Keratinocyte (primary cell): ENCODE measurements around the gene HSPA12B. TPM values are rescaled to one million over a fixed set of nuclear protein-coding genes. Genes with fewer than 3 reads are reported as not detected.

Experiments
- DNase-seq: peaks from one replicate; pipeline ENCODE4 v3.0.0-alpha.2; 2011; ENCODE audit warnings: low read depth, missing footprints, low spot score
- FAIRE-seq: peaks from 2 replicates; lab custom pipeline; 2011; peaks lifted over from hg19 to GRCh38; lab: Jason Lieb, UNC
- H2AFZ ChIP-seq: 2 replicates; pipeline ENCODE4 v1.6.0; 2012; ENCODE audit warnings: low read length, control low read depth, inconsistent platforms; ENCODE audit not compliant: control insufficient read depth
- H3K27ac ChIP-seq: 2 replicates; pipeline ENCODE4 v1.5.1; 2011; ENCODE audit warnings: low read length; ENCODE audit not compliant: control insufficient read depth, insufficient read depth
- H3K27me3 ChIP-seq: 3 replicates; pipeline ENCODE4 v1.6.0; 2011; ENCODE audit warnings: low read length; ENCODE audit not compliant: control insufficient read depth, insufficient read depth; ENCODE audit errors: extremely low read depth
- H3K36me3 ChIP-seq, 2 experiments: 2 replicates in 1 of 2; 3 replicates in 1 of 2; pipeline ENCODE4 v1.5.1; 2011; ENCODE audit warnings: low read length in 2 of 2, mild to moderate bottlenecking in 1 of 2; ENCODE audit not compliant: control insufficient read depth in 2 of 2, insufficient read depth in 2 of 2; ENCODE audit errors: extremely low read depth in 1 of 2
- H3K4me1 ChIP-seq: 3 replicates; pipeline ENCODE4 v1.5.1; 2011; ENCODE audit warnings: low read length; ENCODE audit not compliant: control insufficient read depth, insufficient read depth; ENCODE audit errors: extremely low read depth
- H3K4me2 ChIP-seq: 3 replicates; pipeline ENCODE4 v1.6.0; 2011; ENCODE audit warnings: low read depth, low read length; ENCODE audit not compliant: control insufficient read depth, insufficient read depth; ENCODE audit errors: extremely low read depth
- H3K4me3 ChIP-seq, 3 experiments: fragments of 200-600 bp in 1 of 3; sonication (generic) in 1 of 3; 2 replicates in 2 of 3; 3 replicates in 1 of 3; pipeline ENCODE4 v1.5.1; 2011 to 2016; ENCODE audit warnings: low read length in 3 of 3, mild to moderate bottlenecking in 3 of 3, control low read depth in 2 of 3, inconsistent platforms in 1 of 3, low read depth in 1 of 3, mixed read lengths in 1 of 3, mixed run types in 1 of 3, moderate library complexity in 1 of 3; ENCODE audit not compliant: control insufficient read depth in 2 of 3, insufficient read depth in 2 of 3; ENCODE audit errors: extremely low read depth in 1 of 3
- H3K79me2 ChIP-seq: 2 replicates; pipeline ENCODE4 v1.6.0; 2012; ENCODE audit warnings: low read length; ENCODE audit not compliant: control insufficient read depth, insufficient read depth
- H3K9ac ChIP-seq: 3 replicates; pipeline ENCODE4 v1.6.0; 2011; ENCODE audit warnings: low read length; ENCODE audit not compliant: control insufficient read depth, insufficient read depth; ENCODE audit errors: extremely low read depth
- H3K9me1 ChIP-seq: 3 replicates; pipeline ENCODE4 v1.6.0; 2011; ENCODE audit warnings: low read length; ENCODE audit not compliant: control insufficient read depth, insufficient read depth; ENCODE audit errors: extremely low read depth
- H3K9me3 ChIP-seq: 2 replicates; pipeline ENCODE4 v1.5.1; 2012; ENCODE audit warnings: low read depth, low read length; ENCODE audit not compliant: control insufficient read depth
- H4K20me1 ChIP-seq: 3 replicates; pipeline ENCODE4 v1.6.0; 2011; ENCODE audit warnings: low read length; ENCODE audit not compliant: control insufficient read depth, insufficient read depth; ENCODE audit errors: extremely low read depth
- EZH2 ChIP-seq: IDR thresholded peaks from one replicate; pipeline ENCODE4 v1.6.1; 2012; ENCODE audit warnings: inconsistent platforms, mild to moderate bottlenecking, low read length, moderate library complexity
- dilution Hi-C: fragments of 300-500 bp; cut with MboI; formaldehyde crosslinking; loops from one replicate; pipeline ENCODE4 v1.7.0; 2020; ENCODE audit warnings: low sequenced_read_pairs; ENCODE audit not compliant: extremely low pct_ligation_motif_present
- polyA minus RNA-seq, 3 experiments: library from RNA; depleted of rRNA, polyadenylated mRNA; stranded (reverse); fragments of >200 nt; gene quantifications; 1 replicate in 1 of 3; 2 replicates in 1 of 3; 3 replicates in 1 of 3; pipeline ENCODE4 v1.2.3, GENCODE V29; 2011
- polyA plus RNA-seq, 5 experiments: library from polyadenylated mRNA; depleted of rRNA in 3 of 5; stranded (reverse) in 3 of 5; stranded (forward) in 1 of 5; unstranded in 1 of 5; fragments of >200 nt; gene quantifications; 1 replicate in 1 of 5; 2 replicates in 3 of 5; 3 replicates in 1 of 5; pipeline versions ENCODE4 v1.2.1 to v1.2.3, GENCODE V29; 2011 to 2012; ENCODE audit warnings: missing spikeins in 2 of 5, low read depth in 1 of 5, low replicate concordance in 1 of 5
- TF ChIP-seq, protein P1 (sequence below), 3 experiments: IDR thresholded peaks in 1 of 3; conservative IDR thresholded peaks in 1 of 3; optimal IDR thresholded peaks in 1 of 3; 2 replicates in 2 of 3; 3 replicates in 1 of 3; pipeline versions ENCODE3 to v1.5.1; 2011; ENCODE audit warnings: low read length in 3 of 3, mild to moderate bottlenecking in 3 of 3, moderate library complexity in 2 of 3, control low read depth in 1 of 3, inconsistent platforms in 1 of 3; ENCODE audit not compliant: insufficient read depth in 2 of 3; ENCODE audit errors: extremely low read depth in 1 of 3

The HSPA12B gene, protein sequence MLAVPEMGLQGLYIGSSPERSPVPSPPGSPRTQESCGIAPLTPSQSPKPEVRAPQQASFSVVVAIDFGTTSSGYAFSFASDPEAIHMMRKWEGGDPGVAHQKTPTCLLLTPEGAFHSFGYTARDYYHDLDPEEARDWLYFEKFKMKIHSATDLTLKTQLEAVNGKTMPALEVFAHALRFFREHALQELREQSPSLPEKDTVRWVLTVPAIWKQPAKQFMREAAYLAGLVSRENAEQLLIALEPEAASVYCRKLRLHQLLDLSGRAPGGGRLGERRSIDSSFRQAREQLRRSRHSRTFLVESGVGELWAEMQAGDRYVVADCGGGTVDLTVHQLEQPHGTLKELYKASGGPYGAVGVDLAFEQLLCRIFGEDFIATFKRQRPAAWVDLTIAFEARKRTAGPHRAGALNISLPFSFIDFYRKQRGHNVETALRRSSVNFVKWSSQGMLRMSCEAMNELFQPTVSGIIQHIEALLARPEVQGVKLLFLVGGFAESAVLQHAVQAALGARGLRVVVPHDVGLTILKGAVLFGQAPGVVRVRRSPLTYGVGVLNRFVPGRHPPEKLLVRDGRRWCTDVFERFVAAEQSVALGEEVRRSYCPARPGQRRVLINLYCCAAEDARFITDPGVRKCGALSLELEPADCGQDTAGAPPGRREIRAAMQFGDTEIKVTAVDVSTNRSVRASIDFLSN
- not detected in 3 replicates for polyA plus RNA-seq
- not detected for polyA plus RNA-seq (2011; ENCODE audit: low read depth)
- polyA plus RNA-seq (2011; cell fraction: cytosol; rRNA removed) = not detected in 2 replicates
- not detected in 2 replicates for polyA plus RNA-seq (2011; cell fraction: nucleus; rRNA removed)
- 0.13 TPM in 1 of 2 replicates, not detected in the other for polyA plus RNA-seq (2012; ENCODE audit: low replicate concordance)
- not detected in 3 replicates for polyA minus RNA-seq
- polyA minus RNA-seq (2011; cell fraction: cytosol; rRNA and poly(A)+ RNA removed) = not detected
- polyA minus RNA-seq (2011; cell fraction: nucleus; rRNA and poly(A)+ RNA removed) = not detected in 2 replicates

DNA sequence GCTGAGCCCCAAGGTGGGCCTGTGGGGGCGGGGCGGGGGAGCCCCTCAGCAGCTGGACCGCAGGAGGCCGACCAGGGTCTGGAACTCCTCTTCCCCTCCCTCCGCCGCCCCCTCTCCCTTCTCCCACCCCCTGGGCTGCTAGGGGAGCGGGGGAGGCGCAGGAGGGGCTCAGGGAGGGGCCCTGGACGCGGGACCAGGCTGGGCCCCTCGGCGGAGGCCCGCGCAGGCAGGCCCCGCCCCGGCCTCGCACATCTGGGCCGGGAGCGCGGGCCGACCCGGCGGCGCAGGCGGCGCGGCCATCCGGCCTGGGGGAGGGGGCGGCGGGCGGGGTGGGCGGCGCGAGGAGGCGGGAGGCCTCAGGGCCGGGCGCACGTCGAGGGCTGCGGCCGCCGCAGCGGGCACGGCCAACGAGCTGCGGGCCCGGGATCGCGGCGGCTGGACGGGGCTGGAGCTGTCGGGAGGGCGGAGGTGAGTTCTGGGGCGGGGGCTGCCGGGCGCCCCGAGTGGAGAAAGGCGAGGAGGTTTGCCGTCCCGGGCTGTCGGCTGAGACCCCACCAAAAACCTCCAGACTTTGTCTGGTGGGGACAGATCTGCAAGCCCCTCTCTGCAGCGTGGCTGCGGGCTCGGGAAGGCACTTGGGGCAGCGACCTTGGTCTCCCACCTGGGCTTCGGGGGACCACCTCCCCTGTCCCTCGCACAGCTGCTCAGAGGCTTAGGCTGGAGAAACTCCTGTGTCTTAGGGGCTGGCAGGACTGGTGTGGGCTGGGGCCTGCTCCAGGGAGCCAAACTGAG is at the start of gene HSPA12B:
Gene HSPA12B (plus strand): TSS at position 359 of the 792 bp plus-strand sequence. CDS start 5,990 bp downstream, outside the sequence.
- no peaks in the 10 kb centered on the region for H3K9me3 ChIP-seq
- H4K20me1 ChIP-seq = no peaks in the 10 kb centered on the region
- H3K27ac ChIP-seq = no peak within 1 kb of the TSS
- H3K27me3 ChIP-seq = peaks cover 14% of the 10 kb centered on the region
- no peaks in the 10 kb centered on the region for H3K9me1 ChIP-seq
- no peak within 1 kb of the TSS for H3K4me2 ChIP-seq
- FAIRE-seq = no peak
- peak; percentile 63 for TF ChIP-seq EZH2
- TF ChIP-seq, protein P1, sequence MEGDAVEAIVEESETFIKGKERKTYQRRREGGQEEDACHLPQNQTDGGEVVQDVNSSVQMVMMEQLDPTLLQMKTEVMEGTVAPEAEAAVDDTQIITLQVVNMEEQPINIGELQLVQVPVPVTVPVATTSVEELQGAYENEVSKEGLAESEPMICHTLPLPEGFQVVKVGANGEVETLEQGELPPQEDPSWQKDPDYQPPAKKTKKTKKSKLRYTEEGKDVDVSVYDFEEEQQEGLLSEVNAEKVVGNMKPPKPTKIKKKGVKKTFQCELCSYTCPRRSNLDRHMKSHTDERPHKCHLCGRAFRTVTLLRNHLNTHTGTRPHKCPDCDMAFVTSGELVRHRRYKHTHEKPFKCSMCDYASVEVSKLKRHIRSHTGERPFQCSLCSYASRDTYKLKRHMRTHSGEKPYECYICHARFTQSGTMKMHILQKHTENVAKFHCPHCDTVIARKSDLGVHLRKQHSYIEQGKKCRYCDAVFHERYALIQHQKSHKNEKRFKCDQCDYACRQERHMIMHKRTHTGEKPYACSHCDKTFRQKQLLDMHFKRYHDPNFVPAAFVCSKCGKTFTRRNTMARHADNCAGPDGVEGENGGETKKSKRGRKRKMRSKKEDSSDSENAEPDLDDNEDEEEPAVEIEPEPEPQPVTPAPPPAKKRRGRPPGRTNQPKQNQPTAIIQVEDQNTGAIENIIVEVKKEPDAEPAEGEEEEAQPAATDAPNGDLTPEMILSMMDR (optimal IDR thresholded peaks at IDR 0.05 in 1 of 3, IDR thresholded peaks at IDR 0.05 in 1 of 3, conservative IDR thresholded peaks at IDR 0.05 in 1 of 3; ENCODE audit: extremely low read depth in 1 of 3, insufficient read depth in 2 of 3, low read length in 3 of 3) = no peak
- H3K79me2 ChIP-seq = no peaks in the 10 kb centered on the region
- peaks cover 16% of the 10 kb centered on the region for H3K4me1 ChIP-seq
- DNase-seq = no peak
- no peak within 1 kb of the TSS for H3K4me3 ChIP-seq
- H3K36me3 ChIP-seq = no peaks in the 10 kb centered on the region
- no peak within 1 kb of the TSS for H2AFZ ChIP-seq
- dilution Hi-C loops = no loop called here
- no peak within 1 kb of the TSS for H3K9ac ChIP-seq

DNA sequence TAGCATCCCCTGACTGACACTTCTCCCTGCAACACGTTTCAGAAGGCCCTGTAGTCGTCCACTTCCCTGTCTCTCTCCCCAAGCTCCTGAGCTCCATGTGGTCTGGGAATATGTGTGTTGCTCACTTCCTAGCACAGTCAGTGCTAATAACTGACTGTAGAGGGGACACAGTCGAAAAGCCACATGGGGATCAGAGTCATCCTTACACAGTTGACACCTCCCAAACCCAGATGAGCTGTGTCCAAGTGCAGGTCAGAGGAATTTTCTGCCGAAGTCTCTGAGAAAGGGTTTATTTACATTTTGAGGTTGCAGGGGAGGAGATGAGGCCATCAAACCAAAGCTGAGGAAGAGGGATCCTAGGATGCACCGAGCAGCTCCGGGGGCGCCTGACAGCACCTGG is 47.1 kb upstream of the HSPA12B start:
- H3K9ac ChIP-seq = no peak overlapping the region
- H2AFZ ChIP-seq = no peak overlapping the region
- H3K79me2 ChIP-seq = no peaks in the 10 kb centered on the region
- TF ChIP-seq EZH2 = no peak
- TF ChIP-seq, protein P1 (optimal IDR thresholded peaks at IDR 0.05 in 1 of 3, IDR thresholded peaks at IDR 0.05 in 1 of 3, conservative IDR thresholded peaks at IDR 0.05 in 1 of 3; ENCODE audit: extremely low read depth in 1 of 3, insufficient read depth in 2 of 3, low read length in 3 of 3) = no peak
- H3K27ac ChIP-seq = no peak overlapping the region
- no peaks in the 10 kb centered on the region for H3K36me3 ChIP-seq
- H3K27me3 ChIP-seq = peaks cover 33% of the 10 kb centered on the region
- H3K4me1 ChIP-seq = no peaks in the 10 kb centered on the region
- FAIRE-seq = no peak
- H4K20me1 ChIP-seq = no peaks in the 10 kb centered on the region
- no peak for DNase-seq
- no peaks in the 10 kb centered on the region for H3K9me1 ChIP-seq
- H3K4me3 ChIP-seq = no peak overlapping the region
- dilution Hi-C loops = no loop called here
- H3K4me2 ChIP-seq = no peak overlapping the region
- no peaks in the 10 kb centered on the region for H3K9me3 ChIP-seq
